Stimulated activated CD4-positive, alpha-beta T cell treated with anti-CD3 and anti-CD28 coated beads, Interleukin-4, amount 100 ng/mL, for 4 hours (primary cell): ENCODE measurements around the gene IL27RA.

ENCODE experiments used
- DNase-seq, 2 experiments: peaks; one replicate each; pipeline ENCODE4 v3.0.0-alpha.2; 2020

The IL27RA gene

DNA sequence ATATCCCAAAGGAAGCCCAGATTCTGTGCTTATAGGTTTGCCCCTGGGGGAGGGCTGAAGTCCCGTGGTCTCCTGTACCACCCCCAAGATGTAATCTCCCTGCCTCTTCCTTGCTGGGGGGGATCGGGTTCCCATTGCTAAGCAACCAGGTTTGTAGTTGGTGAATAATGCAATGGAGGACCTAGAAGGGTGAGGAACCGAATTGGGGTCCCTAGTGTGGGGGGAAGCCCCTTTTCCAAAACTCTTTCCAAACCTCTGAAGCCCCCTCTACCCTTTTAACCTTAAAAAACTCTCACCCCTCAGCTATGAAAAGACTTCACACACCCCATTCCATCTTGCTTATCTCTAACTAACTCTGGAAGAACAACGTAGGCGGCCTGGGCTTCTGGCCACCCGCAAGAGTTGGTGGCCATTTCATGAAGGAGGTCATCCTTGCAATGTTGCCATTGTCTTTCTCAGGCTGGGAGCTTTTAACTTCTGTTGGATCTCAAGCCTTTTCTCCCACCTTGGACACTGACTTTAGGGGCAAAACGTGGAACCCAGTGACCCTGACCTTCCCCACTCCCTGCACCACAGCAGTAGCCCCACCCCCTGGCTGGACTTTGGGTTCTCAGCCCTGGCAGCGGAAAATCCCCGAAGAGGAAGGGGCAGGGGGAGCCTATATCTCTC is 29.7 kb downstream of the IL27RA start:
- no peak for DNase-seq

- DNase-seq, result no peak
Observed at GRCh38 chr19:14061751-14062557, 30.4 kb downstream of the IL27RA start, which contains the start of gene PALM3. Gene PALM3 (minus strand): TSS chr19:14062076. CDS start chr19:14061980, 96 bp downstream.

DNA sequence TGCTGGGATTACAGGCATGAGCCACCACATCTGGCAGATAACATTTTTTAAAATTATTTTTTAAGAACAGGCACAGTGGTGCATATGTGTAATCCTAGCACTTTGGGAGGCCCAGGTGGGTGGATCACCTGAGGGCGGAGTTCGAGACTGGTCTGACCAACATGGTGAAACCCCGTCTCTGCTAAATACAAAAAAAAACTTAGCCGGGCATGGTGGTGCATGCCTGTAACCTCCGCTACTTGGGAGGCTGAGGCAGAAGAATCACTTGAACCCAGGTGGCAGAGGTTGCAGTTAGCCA is 30.9 kb downstream of the IL27RA start:
- no peak for DNase-seq

- DNase-seq, result no peak
Observed at GRCh38 chr19:14063105-14063504, 31.5 kb downstream of the IL27RA start.

DNA sequence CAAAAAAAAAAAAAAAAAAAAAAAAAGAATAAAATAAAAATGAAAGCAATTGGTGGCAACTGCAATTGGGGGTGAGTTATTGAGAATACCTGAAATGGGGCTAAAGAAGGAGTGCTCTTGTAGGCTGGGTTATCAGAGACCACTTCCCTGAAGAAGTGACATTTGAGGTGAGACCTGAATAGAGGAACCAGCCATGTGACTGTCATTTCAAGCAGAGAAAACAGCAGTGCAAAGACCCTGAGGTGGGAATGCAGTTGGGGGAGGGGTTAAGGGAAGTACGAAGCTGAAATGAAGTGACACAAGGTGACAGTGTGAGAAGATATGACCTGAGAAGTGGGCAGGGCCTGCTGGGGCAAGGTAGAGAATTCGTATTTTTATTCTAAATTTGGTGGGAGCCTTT is 34.6 kb downstream of the IL27RA start:
- no peak for DNase-seq

DNA sequence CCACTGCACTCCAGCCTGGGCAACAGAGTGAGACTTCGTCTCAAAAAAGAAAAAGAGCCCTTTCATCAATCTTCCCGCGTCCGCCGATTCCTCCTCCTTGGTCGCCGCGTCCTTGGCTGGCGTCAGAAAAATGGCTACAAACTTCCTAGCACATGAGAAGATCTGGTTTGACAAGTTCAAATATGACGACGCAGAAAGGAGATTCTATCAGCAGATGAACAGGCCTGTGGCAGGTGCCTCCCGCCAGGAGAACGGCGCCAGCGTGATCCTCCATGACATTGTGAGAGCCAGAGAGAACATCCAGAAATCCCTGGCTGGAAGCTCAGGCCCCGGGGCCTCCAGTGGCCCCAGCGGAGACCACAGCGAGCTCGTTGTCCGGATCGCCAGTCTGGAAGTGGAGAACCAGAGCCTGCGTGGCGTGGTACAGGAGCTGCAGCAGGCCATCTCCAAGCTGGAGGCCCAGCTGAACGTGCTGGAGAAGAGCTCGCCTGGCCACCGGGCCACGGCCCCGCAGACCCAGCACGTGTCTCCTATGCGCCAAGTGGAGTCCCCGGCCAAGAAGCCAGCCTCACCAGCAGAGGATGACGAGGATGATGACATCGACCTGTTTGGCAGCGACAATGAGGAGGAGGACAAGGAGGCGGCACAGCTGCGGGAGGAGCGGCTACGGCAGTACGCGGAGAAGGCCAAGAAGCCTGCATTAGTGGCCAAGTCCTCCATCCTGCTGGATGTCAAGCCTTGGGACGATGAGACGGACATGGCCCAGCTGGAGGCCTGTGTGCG is 38.9 kb downstream of the IL27RA start:
- DNase-seq, result no peak

DNA sequence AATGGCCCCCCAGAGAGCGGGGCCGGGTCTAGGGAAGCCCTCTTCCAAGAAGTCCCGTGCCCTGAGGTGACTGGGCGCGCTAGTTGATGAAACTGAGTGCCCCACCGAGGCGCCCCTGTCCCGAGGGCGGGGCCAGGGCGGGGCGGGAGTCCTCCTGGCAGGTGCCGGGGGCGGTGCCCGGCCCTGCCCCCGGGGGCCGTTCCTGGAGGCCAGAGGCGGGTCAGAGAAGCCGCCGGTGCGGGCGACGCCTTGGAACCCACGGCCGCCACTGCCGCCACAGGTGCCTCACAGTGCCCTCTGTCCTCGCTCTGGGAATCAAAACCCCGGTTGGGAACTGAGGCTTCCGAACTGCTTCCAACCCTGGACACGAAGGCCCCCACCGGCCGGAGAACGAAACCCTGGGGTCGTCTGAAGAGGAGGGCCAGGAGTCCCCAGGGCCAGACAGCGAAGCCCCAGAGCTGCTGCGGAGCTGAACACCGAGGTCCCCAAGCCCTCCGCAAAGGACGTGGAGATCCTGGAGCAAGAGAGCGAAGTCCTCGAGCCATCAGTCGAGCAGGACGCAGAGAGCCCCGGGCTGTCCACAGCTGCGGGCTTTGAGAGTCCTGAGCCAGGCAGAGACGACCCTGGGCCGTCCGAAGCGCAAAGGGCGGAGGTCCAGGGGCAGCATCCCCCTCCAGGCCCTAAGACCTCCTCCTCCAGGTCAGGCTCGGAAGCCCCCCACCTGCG is 41.1 kb downstream of the IL27RA start, which contains the start of gene MISP3:
Gene MISP3, plus strand, starts transcription at position 252 of the 726 bp plus-strand sequence. CDS start 524 bp downstream, outside the sequence.
- DNase-seq, result peak in 1 of 2 experiments; percentile 38

DNA sequence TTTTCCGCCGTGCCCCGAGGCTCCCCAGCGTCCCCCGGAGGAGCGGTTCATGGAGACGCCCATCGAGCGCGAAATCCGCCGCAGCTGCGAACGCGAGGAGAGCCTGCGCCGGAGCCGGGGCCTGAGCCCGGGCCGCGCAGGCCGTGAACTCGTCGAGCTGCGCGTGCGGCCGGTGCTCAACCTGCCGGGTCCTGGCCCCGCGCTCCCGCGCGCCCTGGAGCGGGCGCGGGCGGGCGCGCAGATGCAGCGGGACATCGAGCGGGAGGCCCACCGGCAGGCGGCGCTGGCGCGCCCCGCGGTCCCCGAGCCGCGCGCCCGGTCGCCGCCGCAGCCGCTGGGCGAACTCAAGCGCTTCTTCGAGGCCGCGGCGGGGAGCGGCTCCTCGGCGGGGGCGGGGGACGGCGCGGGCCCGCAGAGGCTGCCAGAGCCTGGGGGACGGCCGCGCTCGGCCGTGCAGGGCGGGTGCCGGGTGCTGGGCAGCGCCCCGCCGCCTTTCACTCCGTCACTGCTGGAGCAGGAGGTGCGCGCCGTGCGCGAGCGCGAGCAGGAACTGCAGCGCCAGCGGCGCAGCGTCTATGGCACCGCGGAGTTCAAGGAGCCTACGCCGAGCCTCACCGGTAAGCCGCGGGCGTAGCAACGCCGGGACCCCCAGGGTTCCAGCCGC is 41.8 kb downstream of the IL27RA start:
- DNase-seq, result peak; percentile 65 to 79

GRCh38 chr19:14073925-14074838 is 42.6 kb downstream of the IL27RA start:
- no peak for DNase-seq

- no peak for DNase-seq
Observed at GRCh38 chr19:14078411-14078810, 46.8 kb downstream of the IL27RA start.

GRCh38 chr19:14080887-14081796 is 49.6 kb downstream of the IL27RA start:
- DNase-seq, result peak; percentile 98 to 99

DNA sequence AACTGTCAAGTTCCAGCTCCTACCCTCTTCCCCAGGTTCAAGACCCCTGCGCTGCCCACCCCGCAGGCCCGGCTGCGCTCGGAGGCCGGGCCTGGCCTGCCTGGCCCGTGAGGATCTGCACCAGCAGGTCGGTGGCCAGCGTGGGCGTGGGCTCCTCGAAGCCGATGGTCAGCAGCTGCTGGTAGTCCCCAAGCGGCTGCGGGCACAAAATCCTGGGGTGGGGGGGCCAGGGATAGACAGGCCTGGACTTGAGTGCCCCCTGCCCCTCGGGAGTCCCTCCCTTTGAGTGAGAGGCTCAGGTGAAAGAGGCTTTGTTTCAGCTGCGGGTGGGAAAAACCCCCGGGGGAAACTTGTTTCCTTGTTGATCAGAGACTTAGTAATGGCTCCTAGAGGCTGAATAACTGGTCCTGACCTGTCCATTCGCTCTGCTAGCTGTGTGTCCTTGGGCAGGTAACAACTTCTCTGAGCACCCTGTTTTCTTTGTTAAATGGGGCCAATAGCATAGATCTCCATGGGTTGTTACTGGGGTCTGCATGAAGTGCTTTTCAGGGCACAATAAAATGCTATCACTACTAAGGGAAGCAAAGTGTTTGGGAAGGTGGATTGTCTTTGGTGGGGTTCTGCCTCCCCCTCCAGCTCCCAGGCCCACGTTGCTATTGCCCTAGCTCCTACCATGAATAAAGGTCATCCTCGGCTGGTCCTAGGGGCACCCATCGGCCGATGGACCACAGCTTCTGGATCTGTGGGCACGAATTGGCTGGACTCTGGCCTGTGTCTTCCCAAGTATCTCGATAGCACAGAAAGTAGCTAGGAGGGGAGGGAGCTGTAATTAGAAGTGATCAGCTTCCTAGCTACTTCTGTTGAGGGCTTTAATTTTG is 50.5 kb downstream of the IL27RA start:
- DNase-seq, result peak; percentile 22 to 31

GRCh38 chr19:14082675-14082960 is 51.1 kb downstream of the IL27RA start:
- DNase-seq, result no peak

DNA sequence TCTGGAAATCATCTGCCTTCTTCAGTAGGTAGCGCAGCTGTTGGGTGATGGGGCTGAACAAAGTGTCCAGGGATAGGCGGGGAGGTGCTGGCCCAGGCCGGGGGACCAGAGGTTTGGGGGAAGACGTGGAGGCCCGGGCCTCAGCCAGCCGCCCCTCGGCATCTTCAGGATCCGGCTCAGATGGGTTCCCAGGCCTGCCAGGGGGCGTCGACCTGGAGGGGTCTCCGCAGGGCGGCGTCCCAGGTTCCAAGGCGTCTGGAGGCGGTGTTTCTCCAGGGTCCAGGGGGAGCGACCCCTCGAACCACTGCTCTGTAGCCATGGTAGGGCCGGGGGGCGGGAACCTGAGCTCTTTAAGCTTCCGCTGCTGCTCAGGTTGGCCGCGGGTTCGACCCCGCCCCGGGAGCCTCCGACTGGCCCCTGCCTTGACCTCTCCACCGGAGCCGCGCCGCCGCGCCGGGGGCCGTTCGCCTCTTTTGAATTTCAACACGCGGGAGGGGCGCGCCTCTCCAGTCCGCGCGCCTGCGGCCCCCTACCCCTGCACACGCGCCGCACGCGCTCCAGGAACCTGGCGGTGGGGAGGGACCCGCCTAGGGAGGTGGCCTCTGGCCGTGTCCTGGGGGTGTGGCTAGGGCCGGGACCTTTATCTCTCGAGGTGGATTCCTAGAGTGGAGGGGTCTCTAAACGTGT is 53.9 kb downstream of the IL27RA start, which contains the start of gene C19orf67:
Gene C19orf67, minus strand, starts transcription at position 475 of the 687 bp plus-strand sequence. Its CDS starts 156 bp downstream, at position 319.
- DNase-seq, result no peak

- no peak for DNase-seq
Observed at GRCh38 chr19:14086098-14086497, 54.5 kb downstream of the IL27RA start.

DNA sequence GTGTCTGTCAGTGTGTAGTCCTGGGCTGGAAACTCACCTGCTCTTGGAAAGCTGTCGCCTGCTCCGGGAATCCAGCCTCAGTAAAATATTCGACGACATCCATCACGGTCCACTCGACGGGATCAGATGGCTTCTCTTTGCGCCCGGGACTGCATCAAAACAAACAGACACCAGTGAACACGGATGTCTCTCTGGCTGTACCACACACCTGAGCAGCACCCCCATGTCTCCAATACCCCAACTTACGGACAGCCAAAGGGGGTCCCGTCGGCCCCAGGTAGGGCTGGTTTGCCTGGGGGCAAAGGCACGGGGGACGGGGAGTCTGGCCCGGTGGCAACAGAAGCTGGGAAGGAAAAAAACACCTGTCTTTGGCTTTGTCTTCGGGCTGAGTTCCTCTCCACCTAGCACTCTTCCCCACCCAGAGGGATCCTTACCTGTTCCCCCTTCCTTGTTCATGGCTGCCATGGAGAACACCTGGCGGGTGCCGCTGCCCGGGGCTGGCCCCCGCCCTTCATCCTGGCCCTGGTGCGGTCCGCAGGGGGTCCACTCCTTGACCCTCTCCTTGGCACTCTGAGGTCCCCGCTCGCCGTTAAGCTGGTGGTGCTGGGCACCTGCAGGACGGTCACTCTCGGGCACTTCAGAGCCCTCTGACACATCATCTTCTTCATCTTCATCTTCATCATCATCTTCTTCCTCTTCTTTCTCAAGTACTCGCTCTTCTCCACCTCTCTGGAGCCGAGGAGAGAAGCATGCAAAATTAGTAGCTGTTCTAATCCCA is 57.3 kb downstream of the IL27RA start:
- no peak for DNase-seq

GRCh38 chr19:14089412-14089661 is 57.8 kb downstream of the IL27RA start:
- DNase-seq, result peak in 1 of 2 experiments; percentile 22
